IPS-NIHi7 (cell line): Measurements from ENCODE around the gene TGM6.

Experiments used
- DNase-seq: peaks from one replicate; pipeline ENCODE4 v3.0.0; 2012; ENCODE audit warnings: mixed read lengths; ENCODE audit errors: extremely low spot score

TGM6 gene

GRCh38 chr20:2364044-2364443 lies 16.7 kb upstream of the TGM6 start:
- DNase-seq = no peak

- no peak for DNase-seq
These were observed 15.6 kb upstream of the TGM6 start for GRCh38 chr20:2365091-2365490.

GRCh38 chr20:2365666-2366065 lies 15.0 kb upstream of the TGM6 start:
- no peak for DNase-seq

- DNase-seq = no peak
These were observed 12.1 kb upstream of the TGM6 start for GRCh38 chr20:2368621-2369020.

GRCh38 chr20:2373098-2373497 lies 7.6 kb upstream of the TGM6 start:
- DNase-seq = no peak

- no peak for DNase-seq
These were observed 6.2 kb upstream of the TGM6 start for GRCh38 chr20:2374346-2375125.

GRCh38 chr20:2378893-2379292 lies 1.8 kb upstream of the TGM6 start:
- no peak for DNase-seq

GRCh38 chr20:2379511-2380229 lies 1.0 kb upstream of the TGM6 start:
- DNase-seq = peak; percentile 31

GRCh38 chr20:2381303-2381702 lies 602 bp downstream of the TGM6 start:
- no peak for DNase-seq

- DNase-seq = no peak
These were observed 2.1 kb downstream of the TGM6 start for GRCh38 chr20:2382833-2383232.

- DNase-seq = no peak
These were observed 4.3 kb downstream of the TGM6 start for GRCh38 chr20:2385026-2385425.

GRCh38 chr20:2385496-2385895 lies 4.8 kb downstream of the TGM6 start:
- DNase-seq = no peak

GRCh38 chr20:2386516-2387179 lies 5.9 kb downstream of the TGM6 start:
- peak; percentile 30 for DNase-seq

GRCh38 chr20:2387180-2387577 lies 6.5 kb downstream of the TGM6 start:
- peak; percentile 88 for DNase-seq

GRCh38 chr20:2387580-2387979 lies 6.9 kb downstream of the TGM6 start:
- DNase-seq = no peak

- DNase-seq = no peak
These were observed 10.4 kb downstream of the TGM6 start for GRCh38 chr20:2390951-2391675.

- no peak for DNase-seq
These were observed 13.8 kb downstream of the TGM6 start for GRCh38 chr20:2394411-2395055.

GRCh38 chr20:2395136-2395535 lies 14.4 kb downstream of the TGM6 start:
- DNase-seq = no peak

- DNase-seq = no peak
These were observed 15.6 kb downstream of the TGM6 start for GRCh38 chr20:2396241-2396814.

- DNase-seq = no peak
These were observed 16.4 kb downstream of the TGM6 start for GRCh38 chr20:2397091-2397490.

GRCh38 chr20:2397595-2398145 lies 17.0 kb downstream of the TGM6 start:
- no peak for DNase-seq
